K562 (cell line): ENCODE data around the gene CCNQ. TPM values are rescaled to one million over a fixed set of nuclear protein-coding genes. Genes with fewer than 3 reads are reported as not detected.

ENCODE experiments used
- ATAC-seq: fragments of 200-7000 bp; cut with Tn5 transposase; 3 replicates; pipeline ENCODE4 v1.9.1; 2020; ENCODE audit warnings: moderate library complexity
- BruUV-seq: library from RNA; stranded (reverse); fragments of 400-500 nt; replicated peaks from 2 replicates; lab custom pipeline; 2021; lab: Mats Ljungman, UMichigan
- CTCF ChIA-PET: fragments of 300-600 bp; formaldehyde crosslinking; extraction: SDS; loops from one replicate; lab custom pipeline; 2021; ENCODE audit warnings: low intra/inter-chr PET ratio; lab: Yijun Ruan, JAX
- POLR2A ChIA-PET: fragments of 300-600, 350-650 bp; sonication (Branson Sonifier 250); formaldehyde crosslinking; extraction: SDS; loops from one replicate; lab custom pipeline; 2021; ENCODE audit warnings: antibody characterized with exemption, inconsistent platforms; lab: Yijun Ruan, JAX
- DNase-seq, 4 experiments: peaks; one replicate each; pipeline versions ENCODE4 v3.0.0 to v3.0.0-alpha.2; 2011 to 2018; ENCODE audit warnings: low spot score in 3 of 4, mixed read lengths in 3 of 4; ENCODE audit errors: extremely low read depth in 1 of 4
- FAIRE-seq: peaks from 2 replicates; lab custom pipeline; 2011; peaks lifted over from hg19 to GRCh38; lab: Jason Lieb, UNC
- H2AFZ ChIP-seq: 2 replicates; pipeline ENCODE4 v1.6.0; 2011; ENCODE audit warnings: low read depth, low read length, control low read depth, inconsistent platforms
- H3K27ac ChIP-seq: fragments of 200-600 bp; 3 replicates; pipeline ENCODE4 v1.8.0; 2011; ENCODE audit warnings: low read depth, mild to moderate bottlenecking, control low read depth, inconsistent platforms, low read length, moderate library complexity, mixed read lengths; ENCODE audit errors: extremely low read depth
- H3K27me3 ChIP-seq, 2 experiments: fragments of 300-600 bp in 1 of 2; 2 replicates in 1 of 2; 3 replicates in 1 of 2; pipeline versions ENCODE4 v1.6.0 to v1.8.0; 2011; ENCODE audit warnings: inconsistent platforms in 2 of 2, low read length in 2 of 2, mild to moderate bottlenecking in 1 of 2, mixed read lengths in 1 of 2, moderate library complexity in 1 of 2; ENCODE audit not compliant: control insufficient read depth in 2 of 2, insufficient read depth in 2 of 2
- H3K36me3 ChIP-seq: fragments of 300-600 bp; 3 replicates; pipeline ENCODE4 v1.8.0; 2011; ENCODE audit warnings: mild to moderate bottlenecking, low read length, inconsistent platforms; ENCODE audit not compliant: control insufficient read depth, insufficient read depth
- H3K4me1 ChIP-seq, 2 experiments: fragments of 200-600 bp in 1 of 2; replicated peaks in 1 of 2; 2 replicates in 1 of 2; 3 replicates in 1 of 2; pipeline versions ENCODE4 v1.5.1 to v1.8.0; 2011; ENCODE audit warnings: inconsistent platforms in 2 of 2, low read length in 2 of 2, mild to moderate bottlenecking in 1 of 2, mixed read lengths in 1 of 2, moderate library complexity in 1 of 2; ENCODE audit not compliant: control insufficient read depth in 2 of 2, insufficient read depth in 2 of 2
- H3K4me2 ChIP-seq: 2 replicates; pipeline ENCODE4 v1.6.1; 2011; ENCODE audit warnings: low read length, control low read depth, inconsistent platforms, mixed read lengths; ENCODE audit not compliant: insufficient read depth
- H3K4me3 ChIP-seq: fragments of 200-600 bp; sonication (generic), shearing (Covaris generic); 2 replicates; pipeline ENCODE4 v1.5.1; 2016; ENCODE audit warnings: control low read depth, inconsistent platforms
- H3K79me2 ChIP-seq: fragments of 200-600 bp; 3 replicates; pipeline ENCODE4 v1.8.0; 2011; ENCODE audit warnings: low read length, inconsistent platforms; ENCODE audit not compliant: control insufficient read depth, insufficient read depth
- H3K9ac ChIP-seq, 2 experiments: 2 replicates each; pipeline versions ENCODE4 v1.6.0 to v1.6.1; 2011; ENCODE audit warnings: low read depth in 2 of 2, low read length in 2 of 2, control low read depth in 1 of 2, inconsistent platforms in 1 of 2, mild to moderate bottlenecking in 1 of 2, mixed read lengths in 1 of 2; ENCODE audit not compliant: insufficient read depth in 1 of 2
- H3K9me1 ChIP-seq: one replicate; pipeline ENCODE4 v1.6.0; 2011; ENCODE audit warnings: inconsistent platforms, mild to moderate bottlenecking, low read length, moderate library complexity; ENCODE audit not compliant: control insufficient read depth, insufficient read depth
- H3K9me3 ChIP-seq: replicated peaks from 2 replicates; pipeline ENCODE4 v1.5.1; 2011; ENCODE audit warnings: low read depth, low read length, inconsistent platforms; ENCODE audit not compliant: control insufficient read depth, insufficient read depth
- H4K20me1 ChIP-seq: replicated peaks from 2 replicates; pipeline ENCODE4 v1.6.1; 2011; ENCODE audit warnings: low read length, inconsistent platforms, mixed read lengths; ENCODE audit not compliant: control insufficient read depth, insufficient read depth
- HDAC6 ChIP-seq: IDR thresholded peaks from 2 replicates; pipeline ENCODE4 v1.6.1; 2012; ENCODE audit warnings: low read depth, mild to moderate bottlenecking, control low read depth, inconsistent platforms, low read length, moderate library complexity
- LCOR ChIP-seq: sonication (generic); formaldehyde crosslinking; IDR thresholded peaks from 2 replicates; pipeline ENCODE4 v1.8.0; 2022; ENCODE audit warnings: mild to moderate bottlenecking, missing genetic modification reagents
- MAZ ChIP-seq, 2 experiments: fragments of 450-650 bp in 1 of 2; sonication (generic) in 1 of 2; formaldehyde crosslinking; IDR thresholded peaks in 1 of 2; conservative IDR thresholded peaks in 1 of 2; 2 replicates each; pipeline versions ENCODE4 v1.4.0 to v1.5.0; 2020; ENCODE audit warnings: mild to moderate bottlenecking in 1 of 2, missing genetic modification reagents in 1 of 2
- MYC ChIP-seq, 2 experiments: fragments of 250-450 bp in 1 of 2; sonication (Bioruptor Pico) in 1 of 2; IDR thresholded peaks; 2 replicates each; pipeline versions ENCODE4 v1.5.1 to v1.6.1; 2012 to 2021; ENCODE audit warnings: low read depth in 2 of 2, borderline replicate concordance in 1 of 2, improper control_type of control experiment in 1 of 2, low read length in 1 of 2, mild to moderate bottlenecking in 1 of 2, moderate library complexity in 1 of 2
- MYNN ChIP-seq, 2 experiments: sonication (generic); formaldehyde crosslinking in 1 of 2; IDR thresholded peaks; 2 replicates each; pipeline versions ENCODE4 v1.5.0 to v1.6.1; 2016 to 2020; ENCODE audit warnings: antibody characterized with exemption in 1 of 2, missing genetic modification reagents in 1 of 2
- NFIC ChIP-seq: fragments of 450-650 bp; IDR thresholded peaks from 2 replicates; pipeline ENCODE4 v1.6.1; 2017; ENCODE audit warnings: mild to moderate bottlenecking, inconsistent platforms
- TFAP4 ChIP-seq: sonication (generic); formaldehyde crosslinking; IDR thresholded peaks from 2 replicates; pipeline ENCODE4 v1.8.0; 2022; ENCODE audit warnings: missing genetic modification reagents, mild to moderate bottlenecking, moderate library complexity, borderline replicate concordance
- TGIF2 ChIP-seq: sonication (generic); formaldehyde crosslinking; IDR thresholded peaks from 2 replicates; pipeline ENCODE4 v1.8.1; 2022; ENCODE audit warnings: mild to moderate bottlenecking, missing genetic modification reagents, moderate library complexity
- ZBTB7A ChIP-seq: IDR thresholded peaks from 2 replicates; pipeline ENCODE4 v1.6.1; 2011; ENCODE audit warnings: low read depth, mild to moderate bottlenecking, low read length, moderate library complexity, borderline replicate concordance; ENCODE audit not compliant: control insufficient read depth
- ZNF239 ChIP-seq: fragments of 250-450 bp; sonication (Bioruptor Pico); IDR thresholded peaks from 2 replicates; pipeline ENCODE4 v1.4.0; 2020; ENCODE audit warnings: mild to moderate bottlenecking
- ZNF41 ChIP-seq: fragments of 250-450 bp; sonication (Bioruptor Pico); conservative IDR thresholded peaks from 2 replicates; pipeline ENCODE4 v1.4.0; 2020; ENCODE audit warnings: mild to moderate bottlenecking
- WGBS: fragments of 100-300 bp; shearing (Covaris generic); methylation state at CpG from one replicate; pipeline ENCODE4 v1.1.6; 2016; ENCODE audit warnings: low coverage, mixed read lengths; ENCODE audit not compliant: insufficient coverage; ENCODE audit errors: missing lambda C conversion rate; 5-methylcytosine and 5-hydroxymethylcytosine counted together
- in situ Hi-C: fragments of 300-500 bp; cut with MboI; formaldehyde crosslinking; loops from 4 replicates; pipeline ENCODE4 v1.15.0; 2018; ENCODE audit warnings: inconsistent platforms, mixed read lengths
- intact Hi-C: fragments of 100-400 bp; cut with micrococcal nuclease; formaldehyde crosslinking; loops from 2 replicates; pipeline ENCODE4 v1.14.2; 2022
- polyA plus RNA-seq, 8 experiments: library from polyadenylated mRNA; depleted of rRNA in 4 of 8; stranded (reverse) in 5 of 8; unstranded in 3 of 8; fragments of >200 nt; fragmentation: Nextera tagmentation in 2 of 8; fragmentation: Illumina TruSeq in 1 of 8; extraction: Ambion mirVana in 2 of 8; extraction: Trizol in 1 of 8; gene quantifications; 2 replicates each; pipeline versions ENCODE4 v1.2.1 to v1.2.3, GENCODE V29; 2011 to 2014; ENCODE audit warnings: inconsistent platforms in 1 of 8, missing spikeins in 1 of 8
- total RNA-seq, 7 experiments: library from RNA; depleted of rRNA in 6 of 7; stranded (reverse); fragments of >200 nt in 6 of 7; fragmentation: Illumina TruSeq in 2 of 7; extraction: Trizol in 2 of 7; gene quantifications; 2 replicates each; pipeline versions ENCODE4 v1.2.1 to v1.2.3, GENCODE V29; 2011 to 2021; ENCODE audit warnings: low replicate concordance in 1 of 7
- TF ChIP-seq, protein P1 (sequence below), 3 experiments: IDR thresholded peaks in 2 of 3; conservative IDR thresholded peaks in 1 of 3; 2 replicates each; pipeline ENCODE4 v1.5.1; 2011 to 2012; ENCODE audit warnings: low read length in 3 of 3, mild to moderate bottlenecking in 3 of 3, control low read depth in 2 of 3, improper control_type of control experiment in 1 of 3, inconsistent platforms in 1 of 3, low read depth in 1 of 3, mixed read lengths in 1 of 3, moderate library complexity in 1 of 3; ENCODE audit not compliant: insufficient read depth in 2 of 3

The CCNQ gene
- total and polyA plus RNA-seq, 9 of the 15 experiments (the other 6 are each of a cell fraction or from before 2014, with no cell fraction given) = 0.92 to 53.8 (median 25.3) TPM

DNA sequence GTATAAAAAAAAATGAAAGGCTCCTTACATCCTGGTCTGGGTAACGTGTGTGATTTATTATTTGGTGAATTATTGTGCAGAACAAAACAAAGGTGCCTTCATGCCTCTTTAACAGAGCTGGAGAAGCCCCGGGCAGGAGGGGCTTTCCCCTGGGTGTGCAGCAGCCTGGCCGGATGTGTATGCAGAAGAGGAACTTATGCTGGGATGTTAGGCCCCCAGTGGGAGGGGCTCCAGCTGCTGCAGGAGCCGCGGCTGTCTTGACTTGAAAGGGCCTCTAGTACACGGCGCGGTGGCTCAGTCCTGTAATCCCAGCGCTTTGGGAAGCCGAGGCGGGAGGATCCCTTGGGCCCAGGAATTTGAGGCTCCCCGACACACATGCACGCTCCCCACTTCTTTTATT, 16.0 kb downstream of the CCNQ start:
- Histone ChIP-seq H3K9ac (0 out of 4 replicates have a peak overlapping the region, but pooled peaks of 1 of the 2 experiments have one; percentile 52), H3K27me3 (peaks cover 4 to 16% of the 10 kb centered on the region in 2 experiments; a peak in 4 of 5 replicates), H3K4me1 (peaks cover 0 to 4% of the 10 kb centered on the region in 2 experiments; a peak in 3 of 5 replicates), H3K9me1 (no peaks in the 10 kb centered on the region), H3K4me3 (no peak overlapping the region), H3K4me2 (no peak overlapping the region), H3K36me3 (peaks cover 5% of the 10 kb centered on the region; the same call in 1 of the 3 replicates), H3K9me3 (no peaks in the 10 kb centered on the region), H2AFZ (0 out of 2 replicates have a peak overlapping the region, but pooled peaks have one; percentile 56), H3K79me2 (no peaks in the 10 kb centered on the region), H4K20me1 (no peaks in the 10 kb centered on the region), H3K27ac (no peak overlapping the region)
- POLR2A ChIA-PET = interaction anchor here (0.7 kb wide), 1 partner anchor 12 kb away, joined by 3 read pairs; no protein-coding TSS in a partner anchor
- CTCF ChIA-PET = no interaction called here
- in situ Hi-C loops (no loop called here), intact Hi-C loops (no loop called here)
- BruUV-seq = no TSS peak
- FAIRE-seq (peak; percentile 42), ATAC-seq (peak; percentile 89), DNase-seq (peak; percentile 50 to 62 (median 54))
- TF ChIP-seq TFAP4 (CRISPR knock-in tag) (peak; percentile 59; the same call in 1 of the 2 replicates), LCOR (CRISPR knock-in tag) (no peak), NFIC (no peak), HDAC6 (no peak), ZBTB7A (peak; percentile 33; the same call in 1 of the 2 replicates), MAZ (CRISPR knock-in tag; conservative IDR thresholded peaks at IDR 0.05 in 1 of 2, IDR thresholded peaks at IDR 0.05 in 1 of 2) (peak in 1 of 2 experiments; percentile 34; a peak in 1 of 4 replicates), TGIF2 (CRISPR knock-in tag) (no peak), ZNF239 (CRISPR knock-in tag) (no peak), ZNF41 (CRISPR knock-in tag) (no peak), MYNN (IDR thresholded peaks at IDR 0.05) (no peak), MYNN (CRISPR knock-in tag; IDR thresholded peaks at IDR 0.05) (no peak), MYC (IDR thresholded peaks at IDR 0.05; ENCODE audit: low read depth, low read length) (no peak), MYC (CRISPR knock-in tag; IDR thresholded peaks at IDR 0.05; ENCODE audit: borderline replicate concordance, low read depth) (no peak)
- TF ChIP-seq, protein P1, sequence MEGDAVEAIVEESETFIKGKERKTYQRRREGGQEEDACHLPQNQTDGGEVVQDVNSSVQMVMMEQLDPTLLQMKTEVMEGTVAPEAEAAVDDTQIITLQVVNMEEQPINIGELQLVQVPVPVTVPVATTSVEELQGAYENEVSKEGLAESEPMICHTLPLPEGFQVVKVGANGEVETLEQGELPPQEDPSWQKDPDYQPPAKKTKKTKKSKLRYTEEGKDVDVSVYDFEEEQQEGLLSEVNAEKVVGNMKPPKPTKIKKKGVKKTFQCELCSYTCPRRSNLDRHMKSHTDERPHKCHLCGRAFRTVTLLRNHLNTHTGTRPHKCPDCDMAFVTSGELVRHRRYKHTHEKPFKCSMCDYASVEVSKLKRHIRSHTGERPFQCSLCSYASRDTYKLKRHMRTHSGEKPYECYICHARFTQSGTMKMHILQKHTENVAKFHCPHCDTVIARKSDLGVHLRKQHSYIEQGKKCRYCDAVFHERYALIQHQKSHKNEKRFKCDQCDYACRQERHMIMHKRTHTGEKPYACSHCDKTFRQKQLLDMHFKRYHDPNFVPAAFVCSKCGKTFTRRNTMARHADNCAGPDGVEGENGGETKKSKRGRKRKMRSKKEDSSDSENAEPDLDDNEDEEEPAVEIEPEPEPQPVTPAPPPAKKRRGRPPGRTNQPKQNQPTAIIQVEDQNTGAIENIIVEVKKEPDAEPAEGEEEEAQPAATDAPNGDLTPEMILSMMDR (IDR thresholded peaks at IDR 0.05 in 2 of 3, conservative IDR thresholded peaks at IDR 0.05 in 1 of 3; ENCODE audit: insufficient read depth in 2 of 3, low read depth in 1 of 3, low read length in 3 of 3) = no peak
- 15% methylated on average over 12 of the region's 13 CpGs for WGBS
